22Rv1 (cell line): ENCODE measurements around the gene HIRA.

Source experiments
- ZFX ChIP-seq: fragments of 450-650 bp; IDR thresholded peaks from 2 replicates; pipeline ENCODE4 v1.6.1; 2017; ENCODE audit warnings: antibody characterized with exemption, borderline replicate concordance
- TF ChIP-seq, protein P1 (sequence below): fragments of 450-650 bp; IDR thresholded peaks from 2 replicates; pipeline ENCODE4 v1.5.1; 2017; ENCODE audit warnings: mild to moderate bottlenecking

GRCh38 chr22:19394274-19395050 lies 37.1 kb downstream of the HIRA start:
- TF ChIP-seq, protein P1, sequence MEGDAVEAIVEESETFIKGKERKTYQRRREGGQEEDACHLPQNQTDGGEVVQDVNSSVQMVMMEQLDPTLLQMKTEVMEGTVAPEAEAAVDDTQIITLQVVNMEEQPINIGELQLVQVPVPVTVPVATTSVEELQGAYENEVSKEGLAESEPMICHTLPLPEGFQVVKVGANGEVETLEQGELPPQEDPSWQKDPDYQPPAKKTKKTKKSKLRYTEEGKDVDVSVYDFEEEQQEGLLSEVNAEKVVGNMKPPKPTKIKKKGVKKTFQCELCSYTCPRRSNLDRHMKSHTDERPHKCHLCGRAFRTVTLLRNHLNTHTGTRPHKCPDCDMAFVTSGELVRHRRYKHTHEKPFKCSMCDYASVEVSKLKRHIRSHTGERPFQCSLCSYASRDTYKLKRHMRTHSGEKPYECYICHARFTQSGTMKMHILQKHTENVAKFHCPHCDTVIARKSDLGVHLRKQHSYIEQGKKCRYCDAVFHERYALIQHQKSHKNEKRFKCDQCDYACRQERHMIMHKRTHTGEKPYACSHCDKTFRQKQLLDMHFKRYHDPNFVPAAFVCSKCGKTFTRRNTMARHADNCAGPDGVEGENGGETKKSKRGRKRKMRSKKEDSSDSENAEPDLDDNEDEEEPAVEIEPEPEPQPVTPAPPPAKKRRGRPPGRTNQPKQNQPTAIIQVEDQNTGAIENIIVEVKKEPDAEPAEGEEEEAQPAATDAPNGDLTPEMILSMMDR = no peak
- TF ChIP-seq ZFX = no peak
